ENCODE results near the gene ADRB2.

Gene ADRB2

DNA sequence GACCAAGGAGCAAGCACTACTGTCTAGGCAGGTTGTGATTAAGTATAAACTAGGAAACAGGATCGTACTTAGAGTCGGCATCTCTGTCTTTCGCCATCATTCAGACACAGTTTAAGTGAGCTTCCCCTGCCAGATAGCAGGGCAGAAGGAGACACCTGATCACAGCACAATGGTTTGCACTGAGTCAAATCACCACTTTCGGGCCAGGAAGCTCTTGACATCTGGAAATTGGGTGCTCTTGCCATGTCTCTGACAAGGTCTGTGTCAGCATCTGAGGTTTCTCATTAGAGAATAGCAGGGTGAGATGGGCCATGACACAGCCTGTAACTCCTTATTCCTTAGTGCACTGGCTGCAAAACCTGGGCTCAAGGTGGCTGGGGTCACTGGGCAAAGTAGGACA lies 8.3 kb downstream of the ADRB2 start:
- Histone ChIP-seq H3K27ac (ENCODE audit: low read depth, low read length) (no peak overlapping the region), H3K36me3 (ENCODE audit: low read length) (no peaks in the 10 kb centered on the region), H4K20me1 (ENCODE audit: low read depth, low read length) (no peaks in the 10 kb centered on the region), H3K9me3 (ENCODE audit: insufficient read depth, low read length) (no peaks in the 10 kb centered on the region), H3K9me2 (replicated peaks; ENCODE audit: insufficient read depth, low read length) (no peaks in the 10 kb centered on the region), H3K9ac (ENCODE audit: low read length) (no peak overlapping the region), H2AFZ (ENCODE audit: low read depth, low read length, severe bottlenecking) (no peak overlapping the region), H3K4me3 (ENCODE audit: insufficient read depth, low read length, poor library complexity, severe bottlenecking) (no peak overlapping the region), H3K4me2 (ENCODE audit: low read depth, low read length, poor library complexity, severe bottlenecking) (no peak overlapping the region), H3K27me3 (ENCODE audit: low read length) (no peaks in the 10 kb centered on the region), H3K79me2 (ENCODE audit: insufficient read depth, low read length) (no peaks in the 10 kb centered on the region), H3F3A (ENCODE audit: insufficient read depth) (no peaks in the 10 kb centered on the region)
- TF ChIP-seq, protein P1, sequence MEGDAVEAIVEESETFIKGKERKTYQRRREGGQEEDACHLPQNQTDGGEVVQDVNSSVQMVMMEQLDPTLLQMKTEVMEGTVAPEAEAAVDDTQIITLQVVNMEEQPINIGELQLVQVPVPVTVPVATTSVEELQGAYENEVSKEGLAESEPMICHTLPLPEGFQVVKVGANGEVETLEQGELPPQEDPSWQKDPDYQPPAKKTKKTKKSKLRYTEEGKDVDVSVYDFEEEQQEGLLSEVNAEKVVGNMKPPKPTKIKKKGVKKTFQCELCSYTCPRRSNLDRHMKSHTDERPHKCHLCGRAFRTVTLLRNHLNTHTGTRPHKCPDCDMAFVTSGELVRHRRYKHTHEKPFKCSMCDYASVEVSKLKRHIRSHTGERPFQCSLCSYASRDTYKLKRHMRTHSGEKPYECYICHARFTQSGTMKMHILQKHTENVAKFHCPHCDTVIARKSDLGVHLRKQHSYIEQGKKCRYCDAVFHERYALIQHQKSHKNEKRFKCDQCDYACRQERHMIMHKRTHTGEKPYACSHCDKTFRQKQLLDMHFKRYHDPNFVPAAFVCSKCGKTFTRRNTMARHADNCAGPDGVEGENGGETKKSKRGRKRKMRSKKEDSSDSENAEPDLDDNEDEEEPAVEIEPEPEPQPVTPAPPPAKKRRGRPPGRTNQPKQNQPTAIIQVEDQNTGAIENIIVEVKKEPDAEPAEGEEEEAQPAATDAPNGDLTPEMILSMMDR (IDR thresholded peaks at IDR 0.05; ENCODE audit: insufficient read depth, low read length, poor library complexity, severe bottlenecking), result no peak
- no peak for TF ChIP-seq EZH2phosphoT487 (conservative IDR thresholded peaks at IDR 0.05; ENCODE audit: low read length)

DNA sequence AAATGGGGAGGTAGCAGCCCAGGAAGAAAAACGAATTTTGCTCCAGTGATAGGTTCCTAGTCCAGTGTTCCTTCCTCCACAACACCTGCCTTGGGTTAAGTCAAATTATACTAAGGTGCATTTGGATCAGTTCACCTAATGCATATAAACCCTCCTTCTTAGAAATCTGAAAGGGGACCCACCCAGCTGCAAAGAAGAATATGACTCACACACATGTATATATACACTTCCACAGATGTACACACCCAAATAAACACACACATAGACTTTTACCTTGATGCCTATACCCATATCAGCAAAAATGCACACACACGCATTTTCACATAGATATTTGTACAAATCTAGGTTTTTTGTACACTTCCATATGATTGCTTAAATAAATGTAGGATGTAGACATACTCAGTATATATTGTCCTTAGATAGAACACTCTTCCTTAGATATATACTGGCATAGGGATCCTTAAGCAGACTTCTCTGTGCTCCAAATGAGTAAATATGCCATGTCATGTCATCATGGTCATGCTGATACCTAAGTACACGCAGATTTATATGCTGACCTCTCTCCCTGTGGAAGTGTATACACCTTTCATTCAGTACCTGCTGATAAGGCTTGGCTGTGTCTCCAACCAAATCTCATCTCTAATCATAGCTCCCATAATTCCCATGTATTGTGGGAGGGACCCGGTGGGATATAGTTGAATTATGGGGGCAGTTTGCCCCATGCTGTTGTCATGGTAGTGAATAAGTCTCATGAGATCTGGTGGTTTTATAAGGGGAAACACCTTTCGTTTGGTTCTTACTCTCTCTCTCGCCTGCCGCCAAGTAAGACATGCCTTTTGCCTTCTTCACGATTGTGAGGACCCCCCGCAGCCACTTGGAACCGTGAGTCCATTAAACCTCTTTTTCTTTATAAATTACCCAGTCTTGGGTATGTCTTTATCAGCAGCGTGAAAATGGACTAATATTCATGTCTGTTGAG lies 10.2 kb downstream of the ADRB2 start:
- H2AFZ ChIP-seq (ENCODE audit: low read depth, low read length, severe bottlenecking), result no peak overlapping the region
- H4K20me1 ChIP-seq (ENCODE audit: low read depth, low read length), result no peaks in the 10 kb centered on the region
- H3K27ac ChIP-seq (ENCODE audit: low read depth, low read length), result no peak overlapping the region
- H3K9me3 ChIP-seq (ENCODE audit: insufficient read depth, low read length), result no peaks in the 10 kb centered on the region
- no peaks in the 10 kb centered on the region for H3K9me2 ChIP-seq (replicated peaks; ENCODE audit: insufficient read depth, low read length)
- no peaks in the 10 kb centered on the region for H3K36me3 ChIP-seq (ENCODE audit: low read length)
- H3F3A ChIP-seq (ENCODE audit: insufficient read depth), result no peaks in the 10 kb centered on the region
- no peak overlapping the region for H3K4me3 ChIP-seq (ENCODE audit: insufficient read depth, low read length, poor library complexity, severe bottlenecking)
- no peak overlapping the region for H3K9ac ChIP-seq (ENCODE audit: low read length)
- H3K27me3 ChIP-seq (ENCODE audit: low read length), result no peaks in the 10 kb centered on the region
- TF ChIP-seq EZH2phosphoT487 (conservative IDR thresholded peaks at IDR 0.05; ENCODE audit: low read length), result no peak
- TF ChIP-seq, protein P1 (IDR thresholded peaks at IDR 0.05; ENCODE audit: insufficient read depth, low read length, poor library complexity, severe bottlenecking), result no peak
- H3K4me2 ChIP-seq (ENCODE audit: low read depth, low read length, poor library complexity, severe bottlenecking), result no peak overlapping the region
- H3K79me2 ChIP-seq (ENCODE audit: insufficient read depth, low read length), result no peaks in the 10 kb centered on the region

DNA sequence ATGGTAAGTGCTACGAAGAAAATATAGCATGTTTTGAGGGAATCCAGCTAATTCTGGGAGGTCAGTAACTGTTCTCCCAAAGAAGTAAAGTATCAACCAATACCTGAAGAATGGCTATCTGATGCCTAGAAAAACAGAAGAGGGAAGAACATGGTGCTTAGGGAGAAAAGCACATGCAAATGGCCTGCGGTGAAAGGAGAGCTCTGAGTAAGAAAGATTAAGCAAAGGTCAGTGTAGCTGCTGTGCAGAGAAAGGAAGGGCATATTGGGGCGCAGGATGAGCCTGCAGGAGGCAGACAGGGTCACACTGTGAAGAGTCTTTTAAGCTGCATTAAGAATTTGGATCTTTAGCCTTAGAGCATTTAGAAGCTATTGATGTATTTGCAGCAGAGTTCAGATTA lies 11.0 kb downstream of the ADRB2 start:
- no peaks in the 10 kb centered on the region for H3K27me3 ChIP-seq (ENCODE audit: low read length)
- no peak overlapping the region for H3K4me3 ChIP-seq (ENCODE audit: insufficient read depth, low read length, poor library complexity, severe bottlenecking)
- H3K9me3 ChIP-seq (ENCODE audit: insufficient read depth, low read length), result no peaks in the 10 kb centered on the region
- no peaks in the 10 kb centered on the region for H3K79me2 ChIP-seq (ENCODE audit: insufficient read depth, low read length)
- no peak overlapping the region for H2AFZ ChIP-seq (ENCODE audit: low read depth, low read length, severe bottlenecking)
- H3K36me3 ChIP-seq (ENCODE audit: low read length), result no peaks in the 10 kb centered on the region
- H3K4me2 ChIP-seq (ENCODE audit: low read depth, low read length, poor library complexity, severe bottlenecking), result no peak overlapping the region
- no peaks in the 10 kb centered on the region for H3K9me2 ChIP-seq (replicated peaks; ENCODE audit: insufficient read depth, low read length)
- no peaks in the 10 kb centered on the region for H4K20me1 ChIP-seq (ENCODE audit: low read depth, low read length)
- no peaks in the 10 kb centered on the region for H3F3A ChIP-seq (ENCODE audit: insufficient read depth)
- TF ChIP-seq, protein P1 (IDR thresholded peaks at IDR 0.05; ENCODE audit: insufficient read depth, low read length, poor library complexity, severe bottlenecking), result no peak
- no peak for TF ChIP-seq EZH2phosphoT487 (conservative IDR thresholded peaks at IDR 0.05; ENCODE audit: low read length)
- no peak overlapping the region for H3K27ac ChIP-seq (ENCODE audit: low read depth, low read length)
- H3K9ac ChIP-seq (ENCODE audit: low read length), result no peak overlapping the region
